Left lung (tissue), 10 donors: ENCODE data around the gene DNAJC22. TPM values are rescaled to one million over a fixed set of nuclear protein-coding genes. Genes with fewer than 3 reads are reported as not detected.

Experiments
- ATAC-seq: fragments of 200-7000 bp; cut with Tn5 transposase; one replicate; pipeline ENCODE4 v1.9.1; 2020; ENCODE audit warnings: moderate library complexity
- DNase-seq, 4 donors: peaks; one replicate each; pipeline ENCODE4 v3.0.0-alpha.2; 2013 to 2020
- H3K27ac ChIP-seq, 2 donors: fragments of 200-600 bp; sonication (generic) in 1 of 2; one replicate each; pipeline versions ENCODE4 v1.5.0 to v1.8.0; 2020 to 2021
- H3K27me3 ChIP-seq, 2 donors: fragments of 200-600 bp; sonication (generic) in 1 of 2; one replicate each; pipeline versions ENCODE4 v1.5.0 to v1.8.0; 2020 to 2021
- H3K36me3 ChIP-seq, 2 donors: fragments of 200-600 bp; sonication (generic) in 1 of 2; one replicate each; pipeline versions ENCODE4 v1.5.0 to v1.8.0; 2020 to 2021
- H3K4me1 ChIP-seq, 2 donors: fragments of 200-600 bp; one replicate each; pipeline ENCODE4 v1.8.0; 2021
- H3K4me3 ChIP-seq, 2 donors: fragments of 200-600 bp; sonication (generic) in 1 of 2; one replicate each; pipeline versions ENCODE4 v1.5.0 to v1.8.0; 2020 to 2021; ENCODE audit warnings: mild to moderate bottlenecking in 1 of 2
- H3K9me3 ChIP-seq, 2 donors: fragments of 200-600 bp; sonication (generic) in 1 of 2; one replicate each; pipeline versions ENCODE4 v1.5.0 to v1.8.0; 2020 to 2021
- CTCF ChIP-seq, 2 donors: fragments of 200-600 bp; sonication (generic) in 1 of 2; IDR thresholded peaks; one replicate each; pipeline versions ENCODE4 v1.5.0 to v1.8.0; 2021; ENCODE audit warnings: antibody characterized with exemption in 2 of 2
- intact Hi-C, 2 donors: fragments of 100-400 bp; cut with DNase I; formaldehyde crosslinking; loops; one replicate each; pipeline versions ENCODE4 v1.11.2 to v1.14.2; 2022
- polyA plus RNA-seq, 6 donors: library from polyadenylated mRNA; unstranded; fragments of 120-200 nt; gene quantifications; one replicate each; pipeline ENCODE4 v1.2.1, GENCODE V29; 2013; ENCODE audit not compliant: insufficient read length in 6 of 6
- total RNA-seq, 2 donors: library from RNA; stranded (reverse); fragmentation: NEBNext Ultra II Directional; extraction: Animal tissue kit (Norgen Biotek cat#: 25700); gene quantifications; one replicate each; pipeline ENCODE4 v1.2.1, GENCODE V29; 2021
- donor health status: DM: no; HTN: yes; CAD: no.
- donor health status: DM: no; HTN: no; CAD: no.

DNAJC22 gene
- total and polyA plus RNA-seq, 8 donors, result 0.21 to 7.0 (median 6.4) TPM

- no peak overlapping the region for H3K27ac ChIP-seq
- H3K4me1 ChIP-seq, result no peaks in the 10 kb centered on the region
- peaks cover 0 to 24% of the 10 kb centered on the region in 2 donors for H3K27me3 ChIP-seq
- no peak for TF ChIP-seq CTCF (IDR thresholded peaks at IDR 0.05)
- no peak for ATAC-seq
- H3K4me3 ChIP-seq, result no peak overlapping the region
- intact Hi-C loops, result loop anchor here in 1 of 2 donors (5.0 kb wide), 1 partner anchor 153 kb away; no protein-coding TSS in a partner anchor
- DNase-seq, result no peak
- no peaks in the 10 kb centered on the region for H3K9me3 ChIP-seq
- H3K36me3 ChIP-seq, result no peaks in the 10 kb centered on the region
Measured at GRCh38 chr12:49359671-49360070, 13.0 kb downstream of the DNAJC22 start.

GRCh38 chr12:49362077-49362476 lies 15.4 kb downstream of the DNAJC22 start:
- H3K4me1 ChIP-seq, result peaks cover 2 to 12% of the 10 kb centered on the region in 2 donors
- intact Hi-C loops, result no loop called here
- H3K27me3 ChIP-seq, result peaks cover 0 to 18% of the 10 kb centered on the region in 2 donors
- H3K36me3 ChIP-seq, result no peaks in the 10 kb centered on the region
- H3K27ac ChIP-seq, result no peak overlapping the region
- H3K4me3 ChIP-seq, result no peak overlapping the region
- H3K9me3 ChIP-seq, result no peaks in the 10 kb centered on the region
- no peak for DNase-seq
- TF ChIP-seq CTCF (IDR thresholded peaks at IDR 0.05), result no peak
- no peak for ATAC-seq

GRCh38 chr12:49364989-49365388 lies 18.3 kb downstream of the DNAJC22 start:
- H3K27me3 ChIP-seq, result peaks cover 0 to 4% of the 10 kb centered on the region in 2 donors
- intact Hi-C loops, result no loop called here
- peaks cover 7 to 25% of the 10 kb centered on the region in 2 donors for H3K4me1 ChIP-seq
- H3K36me3 ChIP-seq, result no peaks in the 10 kb centered on the region
- no peak for TF ChIP-seq CTCF (IDR thresholded peaks at IDR 0.05)
- no peak overlapping the region for H3K4me3 ChIP-seq
- ATAC-seq (no peak), DNase-seq (no peak)
- H3K27ac ChIP-seq, result no peak overlapping the region
- no peaks in the 10 kb centered on the region for H3K9me3 ChIP-seq

- TF ChIP-seq CTCF (IDR thresholded peaks at IDR 0.05), result no peak
- intact Hi-C loops, result no loop called here
- Histone ChIP-seq H3K27me3 (no peaks in the 10 kb centered on the region), H3K36me3 (no peaks in the 10 kb centered on the region), H3K4me3 (no peak overlapping the region), H3K9me3 (no peaks in the 10 kb centered on the region), H3K27ac (no peak overlapping the region), H3K4me1 (peaks cover 7 to 25% of the 10 kb centered on the region in 2 donors)
- ATAC-seq (no peak), DNase-seq (no peak)
Measured at GRCh38 chr12:49365542-49365941, 18.9 kb downstream of the DNAJC22 start.

GRCh38 chr12:49366096-49366651 lies 19.5 kb downstream of the DNAJC22 start:
- H3K9me3 ChIP-seq, result no peaks in the 10 kb centered on the region
- TF ChIP-seq CTCF (IDR thresholded peaks at IDR 0.05), result no peak
- peak; percentile 19 for ATAC-seq

More at GRCh38 chr12:49366096-49366651, 19.5 kb downstream of the DNAJC22 start:
- Histone ChIP-seq H3K27ac (peak overlapping the region; percentile 93 to 94), H3K27me3 (no peaks in the 10 kb centered on the region), H3K4me1 (peaks cover 7 to 25% of the 10 kb centered on the region in 2 donors), H3K4me3 (peak overlapping the region; percentile 77 to 83), H3K36me3 (no peaks in the 10 kb centered on the region)
- intact Hi-C loops, result no loop called here
- no peak for DNase-seq
